HCT116 (cell line): ENCODE data around the gene ERC1. TPM values are rescaled to one million over a fixed set of nuclear protein-coding genes. Genes with fewer than 3 reads are reported as not detected.

ENCODE experiments used
- ATAC-seq: fragments of 200-7000 bp; cut with Tn5 transposase; 2 replicates; pipeline ENCODE4 v1.9.1; 2020; ENCODE audit warnings: mild to moderate bottlenecking, moderate library complexity
- BruUV-seq: library from RNA; stranded (reverse); fragments of 400-500 nt; replicated peaks from 2 replicates; lab custom pipeline; 2021; lab: Mats Ljungman, UMichigan
- CTCF ChIA-PET: fragments of 300-600 bp; sonication (Branson Sonifier 250); formaldehyde crosslinking; loops from one replicate; lab custom pipeline; 2021; ENCODE audit warnings: antibody characterized with exemption; lab: Charles Lee
- POLR2A ChIA-PET: fragments of 300-600, 350-600 bp; sonication (Branson Sonifier 250); formaldehyde crosslinking; loops from one replicate; lab custom pipeline; 2021; ENCODE audit warnings: antibody characterized with exemption; lab: Charles Lee
- RAD21 ChIA-PET, 2 experiments: fragments of 300-600 bp; sonication (Branson Sonifier 250); formaldehyde crosslinking; loops; one replicate each; lab custom pipeline; 2023; ENCODE audit warnings: low total read pairs in 2 of 2; ENCODE audit not compliant: uncharacterized antibody in 2 of 2, unreplicated experiment in 2 of 2, low non-redundant PET in 1 of 2; lab: Charles Lee
- DNase-seq: peaks from one replicate; pipeline ENCODE4 v3.0.0-alpha.2; 2010; ENCODE audit warnings: low read depth, low spot score
- H2AFZ ChIP-seq: fragments of 200-600 bp; shearing (Covaris generic), sonication (generic); 2 replicates; pipeline ENCODE4 v1.6.1; 2017; ENCODE audit warnings: low read depth, mixed run types, mixed read lengths, antibody characterized with exemption, low read length; ENCODE audit not compliant: poor library complexity, severe bottlenecking
- H3K27ac ChIP-seq: 2 replicates; pipeline ENCODE4 v1.5.1; 2012; ENCODE audit warnings: low read depth, low read length
- H3K27me3 ChIP-seq: fragments of 200-600 bp; sonication (generic); 2 replicates; pipeline ENCODE4 v1.6.1; 2016; ENCODE audit warnings: mixed run types, low read length, mixed read lengths; ENCODE audit not compliant: insufficient read depth
- H3K36me3 ChIP-seq, 2 experiments: fragments of 200-500 bp in 1 of 2; fragments of 200-600 bp in 1 of 2; sonication (Bioruptor generic) in 1 of 2; sonication (generic) in 1 of 2; 2 replicates each; pipeline versions ENCODE4 v1.5.1 to v1.6.1; 2014 to 2016; ENCODE audit warnings: low read length in 2 of 2, inconsistent platforms in 1 of 2, mixed read lengths in 1 of 2, mixed run types in 1 of 2; ENCODE audit not compliant: insufficient read depth in 2 of 2, control insufficient read depth in 1 of 2
- H3K4me1 ChIP-seq, 2 experiments: fragments of 200-600 bp in 1 of 2; sonication (generic) in 1 of 2; 2 replicates each; pipeline versions ENCODE4 v1.5.1 to v1.6.1; 2012 to 2017; ENCODE audit warnings: low read length in 2 of 2, inconsistent platforms in 1 of 2, mild to moderate bottlenecking in 1 of 2, mixed read lengths in 1 of 2, mixed run types in 1 of 2, moderate library complexity in 1 of 2; ENCODE audit not compliant: insufficient read depth in 2 of 2, control insufficient read depth in 1 of 2
- H3K4me2 ChIP-seq: fragments of 200-600 bp; sonication (generic); 2 replicates; pipeline ENCODE4 v1.6.1; 2017; ENCODE audit warnings: mixed run types, low read length, mixed read lengths
- H3K4me3 ChIP-seq, 2 experiments: fragments of 200-600 bp in 1 of 2; sonication (generic) in 1 of 2; replicated peaks in 1 of 2; 2 replicates each; pipeline ENCODE4 v1.5.1; 2011 to 2016; ENCODE audit warnings: low read length in 2 of 2, control low read depth in 1 of 2, low read depth in 1 of 2, mild to moderate bottlenecking in 1 of 2, mixed read lengths in 1 of 2, mixed run types in 1 of 2
- H3K79me2 ChIP-seq: fragments of 200-600 bp; sonication (generic); 2 replicates; pipeline ENCODE4 v1.6.1; 2017; ENCODE audit warnings: mild to moderate bottlenecking, mixed run types, low read length, moderate library complexity, mixed read lengths; ENCODE audit not compliant: insufficient read depth
- H3K9ac ChIP-seq: fragments of 200-600 bp; sonication (generic); 2 replicates; pipeline ENCODE4 v1.6.1; 2016; ENCODE audit warnings: low read length, mixed read lengths
- H3K9me2 ChIP-seq: fragments of 200-600 bp; sonication (generic), shearing (Covaris generic); 2 replicates; pipeline ENCODE4 v1.6.1; 2017; ENCODE audit warnings: mixed run types, mild to moderate bottlenecking, moderate library complexity; ENCODE audit not compliant: insufficient read depth
- H3K9me3 ChIP-seq, 2 experiments: fragments of 200-500 bp in 1 of 2; fragments of 200-600 bp in 1 of 2; sonication (Bioruptor generic) in 1 of 2; sonication (generic) in 1 of 2; 2 replicates each; pipeline ENCODE4 v1.6.1; 2014 to 2017; ENCODE audit warnings: low read length in 2 of 2, mixed read lengths in 2 of 2, inconsistent platforms in 1 of 2, low read depth in 1 of 2, mild to moderate bottlenecking in 1 of 2, mixed run types in 1 of 2, moderate library complexity in 1 of 2; ENCODE audit not compliant: control insufficient read depth in 1 of 2, insufficient read depth in 1 of 2
- H4K20me1 ChIP-seq: fragments of 200-600 bp; sonication (generic), shearing (Covaris generic); 2 replicates; pipeline ENCODE4 v1.6.1; 2017; ENCODE audit warnings: mixed run types, mild to moderate bottlenecking, moderate library complexity; ENCODE audit not compliant: insufficient read depth
- ATF3 ChIP-seq: IDR thresholded peaks from 2 replicates; pipeline ENCODE4 v1.6.1; 2012
- CBX3 ChIP-seq: IDR thresholded peaks from 2 replicates; pipeline ENCODE4 v1.6.1; 2012; ENCODE audit warnings: low read depth
- CEBPB ChIP-seq: IDR thresholded peaks from 2 replicates; pipeline ENCODE4 v1.6.1; 2012; ENCODE audit warnings: low read depth
- CTCF ChIP-seq, 3 experiments: fragments of 200-600 bp in 1 of 3; sonication (generic) in 1 of 3; IDR thresholded peaks in 2 of 3; conservative IDR thresholded peaks in 1 of 3; 2 replicates each; pipeline ENCODE4 v1.5.1; 2012 to 2017; ENCODE audit warnings: low read depth in 2 of 3, low read length in 2 of 3, antibody characterized with exemption in 1 of 3, borderline replicate concordance in 1 of 3, control low read depth in 1 of 3, mild to moderate bottlenecking in 1 of 3, mixed read lengths in 1 of 3, mixed run types in 1 of 3, moderate library complexity in 1 of 3; ENCODE audit not compliant: insufficient read depth in 1 of 3
- ELF1 ChIP-seq: IDR thresholded peaks from 2 replicates; pipeline ENCODE4 v1.6.1; 2012; ENCODE audit warnings: low read depth, borderline replicate concordance
- EZH2 ChIP-seq: fragments of 200-600 bp; sonication (generic); IDR thresholded peaks from 2 replicates; pipeline ENCODE4 v1.6.1; 2017; ENCODE audit warnings: antibody characterized with exemption, mixed run types
- EZH2phosphoT487 ChIP-seq: fragments of 200-600 bp; IDR thresholded peaks from 2 replicates; pipeline ENCODE4 v1.6.1; 2018; ENCODE audit warnings: antibody characterized with exemption, borderline replicate concordance
- JUND ChIP-seq: IDR thresholded peaks from 2 replicates; pipeline ENCODE4 v1.6.1; 2012
- POLR2A ChIP-seq: IDR thresholded peaks from 2 replicates; pipeline ENCODE4 v1.7.0; 2011; ENCODE audit warnings: borderline replicate concordance; ENCODE audit not compliant: insufficient read depth, insufficient read length; ENCODE audit errors: extremely low read depth
- REST ChIP-seq: IDR thresholded peaks from 2 replicates; pipeline ENCODE4 v1.6.1; 2012; ENCODE audit warnings: low read depth
- SIN3A ChIP-seq: IDR thresholded peaks from 2 replicates; pipeline ENCODE4 v1.6.1; 2012; ENCODE audit warnings: low read depth
- SP1 ChIP-seq: IDR thresholded peaks from 2 replicates; pipeline ENCODE4 v1.6.1; 2012; ENCODE audit warnings: low read depth
- SRF ChIP-seq: IDR thresholded peaks from 2 replicates; pipeline ENCODE4 v1.6.1; 2012; ENCODE audit warnings: low read depth
- ZBTB33 ChIP-seq: IDR thresholded peaks from 2 replicates; pipeline ENCODE4 v1.6.1; 2011; ENCODE audit warnings: mild to moderate bottlenecking, low read length, moderate library complexity; ENCODE audit not compliant: insufficient replicate concordance; ENCODE audit errors: extremely low read depth
- ZNF274 ChIP-seq: fragments of 200-500 bp; sonication (Bioruptor generic); IDR thresholded peaks from 2 replicates; pipeline ENCODE4 v1.6.1; 2014; ENCODE audit warnings: mild to moderate bottlenecking, low read depth, low read length, inconsistent platforms
- intact Hi-C: fragments of 100-400 bp; cut with micrococcal nuclease; formaldehyde crosslinking; loops from 2 replicates; pipeline ENCODE4 v1.10.0; 2022
- total RNA-seq: library from RNA; stranded (reverse); gene quantifications from one replicate; pipeline ENCODE4 v1.2.1, GENCODE V29; 2021; ENCODE audit not compliant: unreplicated experiment

Gene ERC1
- total RNA-seq, 1 experiment from 2014 or later = 41.9 TPM

- no peak for TF ChIP-seq ZBTB33
Observed at GRCh38 chr12:1326258-1326657, 335.2 kb downstream of the ERC1 start (continued).

- Histone ChIP-seq H3K9ac (no peak overlapping the region), H3K27me3 (no peaks in the 10 kb centered on the region), H4K20me1 (no peaks in the 10 kb centered on the region), H3K27ac (no peak overlapping the region), H3K9me2 (no peaks in the 10 kb centered on the region), H3K79me2 (no peaks in the 10 kb centered on the region), H3K4me3 (no peak overlapping the region), H3K9me3 (no peaks in the 10 kb centered on the region), H2AFZ (no peak overlapping the region), H3K4me2 (no peak overlapping the region), H3K36me3 (no peaks in the 10 kb centered on the region), H3K4me1 (peaks cover 5 to 6% of the 10 kb centered on the region in 2 experiments; a peak in 2 of 4 replicates)
- intact Hi-C loops = no loop called here
- DNase-seq (no peak), ATAC-seq (no peak)
- TF ChIP-seq ZNF274 = no peak
- no peak for TF ChIP-seq REST
- TF ChIP-seq CEBPB = no peak
- TF ChIP-seq EZH2phosphoT487 = no peak
- TF ChIP-seq JUND = no peak
- TF ChIP-seq POLR2A = no peak
- TF ChIP-seq ATF3 = no peak
- no peak for TF ChIP-seq ELF1
- no peak for TF ChIP-seq CTCF (IDR thresholded peaks at IDR 0.05 in 2 of 3, conservative IDR thresholded peaks at IDR 0.05 in 1 of 3; ENCODE audit: borderline replicate concordance in 1 of 3, insufficient read depth in 1 of 3, low read depth in 2 of 3, low read length in 2 of 3)
- TF ChIP-seq SIN3A = no peak
- TF ChIP-seq CBX3 = no peak
- no peak for TF ChIP-seq SP1
- no peak for TF ChIP-seq EZH2
- no peak for TF ChIP-seq SRF
- RAD21 ChIA-PET = no interaction called here
- CTCF ChIA-PET = no interaction called here
- no TSS peak for BruUV-seq
- POLR2A ChIA-PET = no interaction called here
Observed at GRCh38 chr12:1328391-1328790, 337.4 kb downstream of the ERC1 start.
